ENCODE data around the gene ELOB. TPM values are rescaled to one million over a fixed set of nuclear protein-coding genes. Genes with fewer than 3 reads are reported as not detected.
A peak's percentile ranks its signal among the peaks of the same experiment; 100 is the strongest.

The ELOB gene
- total and polyA plus RNA-seq, 2 donors (not counting 1 experiment from before 2014, with no cell fraction given): 124 to 436 TPM

DNA sequence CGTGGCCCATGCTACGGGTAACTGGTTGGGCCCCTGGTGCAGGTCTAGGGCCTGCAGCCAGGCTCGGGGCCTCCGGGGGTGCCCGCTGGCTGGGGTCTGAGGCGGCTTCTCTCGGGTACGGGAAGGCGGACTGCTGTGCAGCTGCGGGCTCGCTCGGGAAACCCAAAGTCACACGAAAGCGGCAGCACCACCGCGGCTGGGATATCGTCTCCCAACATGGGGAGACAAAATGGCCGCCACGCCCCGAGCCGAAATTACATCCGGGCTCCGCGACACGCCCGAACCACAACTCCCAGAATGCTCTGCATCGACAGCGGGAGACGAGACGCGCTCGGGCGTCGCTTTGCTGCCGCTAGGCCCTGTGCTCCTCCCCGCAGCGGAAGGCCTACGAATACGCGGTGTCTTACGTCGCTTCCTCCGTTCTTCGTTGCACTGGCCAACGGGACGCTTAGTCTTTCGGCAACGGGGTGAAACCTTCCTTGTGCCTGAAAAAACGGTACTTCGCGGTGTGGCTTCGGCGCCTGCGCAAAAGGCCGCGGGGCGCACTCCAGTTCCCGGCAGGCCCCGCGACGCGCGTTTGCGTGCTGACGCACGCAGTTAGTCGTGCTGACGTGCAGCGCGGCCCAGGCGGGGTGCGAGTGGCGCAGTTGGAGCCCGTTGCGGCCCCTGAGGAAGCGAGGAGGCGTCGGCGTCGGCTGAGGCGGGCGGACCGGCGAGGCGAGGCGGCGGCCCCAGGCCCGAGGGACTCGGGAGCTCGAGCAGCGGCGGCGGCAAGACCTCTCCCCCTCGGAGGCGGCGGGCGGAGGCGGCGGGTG lies 24.8 kb downstream of the ELOB start, which contains the start of gene SRRM2:
Gene SRRM2 (plus strand): TSS at position 604 of the 815 bp plus-strand sequence. CDS start 3,727 bp downstream, outside the sequence.
- Histone ChIP-seq H3K36me3 (ENCODE audit: control insufficient read depth, insufficient read depth, low read length) (peaks cover 2% of the 10 kb centered on the region), H3K4me3 (replicated peaks in 1 of 4; ENCODE audit: control extremely low read depth in 1 of 4, insufficient read depth in 1 of 4, low read depth in 3 of 4, low read length in 4 of 4) (peak within 1 kb of the TSS; percentile 80 to 91 (median 86)), H3K27ac (ENCODE audit: insufficient read depth, low read length) (peak within 1 kb of the TSS; percentile 100)

GRCh38 chr16:2751577-2752034 lies 25.5 kb downstream of the ELOB start:
- H2AFZ ChIP-seq (ENCODE audit: low read length): peak overlapping the region; percentile 49
- H3K9ac ChIP-seq (ENCODE audit: insufficient read depth, low read length): peak overlapping the region; percentile 98
- H4K20me1 ChIP-seq (ENCODE audit: control insufficient read depth, extremely low read depth, insufficient read depth, low read length): peaks cover 5% of the 10 kb centered on the region
- no peaks in the 10 kb centered on the region for H3K27me3 ChIP-seq (ENCODE audit: control insufficient read depth, insufficient read depth, low read length)
- no peaks in the 10 kb centered on the region for H3K36me3 ChIP-seq (ENCODE audit: control insufficient read depth, insufficient read depth, low read length)
- TF ChIP-seq EZH2 (IDR thresholded peaks at IDR 0.05; ENCODE audit: low read length, missing control alignments): no peak
- TF ChIP-seq CTCF (conservative IDR thresholded peaks at IDR 0.05 in 1 of 2, IDR thresholded peaks at IDR 0.05 in 1 of 2; ENCODE audit: low read depth in 1 of 2, low read length in 2 of 2): no peak
- peak overlapping the region; percentile 60 for H3K4me2 ChIP-seq (ENCODE audit: extremely low read depth, insufficient read depth, low read length)
- H3K79me2 ChIP-seq (ENCODE audit: control insufficient read depth, insufficient read depth, low read length): peaks cover 37% of the 10 kb centered on the region
- peak in 1 of 2 donors; percentile 20 for DNase-seq (ENCODE audit: low read depth in 2 of 2)
- H3K9me3 ChIP-seq (ENCODE audit: control insufficient read depth, insufficient read depth, low read depth, low read length): no peaks in the 10 kb centered on the region
- H3K4me1 ChIP-seq (ENCODE audit: control insufficient read depth, extremely low read depth, insufficient read depth, low read length): no peaks in the 10 kb centered on the region
- peak overlapping the region; percentile 32 to 91 (median 46) for H3K4me3 ChIP-seq (replicated peaks in 1 of 4; ENCODE audit: control extremely low read depth in 1 of 4, insufficient read depth in 1 of 4, low read depth in 3 of 4, low read length in 4 of 4)
- H3K27ac ChIP-seq (ENCODE audit: insufficient read depth, low read length): peak overlapping the region; percentile 100

More for the DNA sequence above, 24.8 kb downstream of the ELOB start, which contains the start of gene SRRM2:
- Histone ChIP-seq H3K4me1 (ENCODE audit: control insufficient read depth, extremely low read depth, insufficient read depth, low read length) (no peaks in the 10 kb centered on the region), H3K79me2 (ENCODE audit: control insufficient read depth, insufficient read depth, low read length) (peaks cover 43% of the 10 kb centered on the region), H3K27me3 (ENCODE audit: control insufficient read depth, insufficient read depth, low read length) (no peaks in the 10 kb centered on the region), H4K20me1 (ENCODE audit: control insufficient read depth, extremely low read depth, insufficient read depth, low read length) (peaks cover 9% of the 10 kb centered on the region), H3K9me3 (ENCODE audit: control insufficient read depth, insufficient read depth, low read depth, low read length) (no peaks in the 10 kb centered on the region), H3K4me2 (ENCODE audit: extremely low read depth, insufficient read depth, low read length) (peak within 1 kb of the TSS; percentile 94), H3K9ac (ENCODE audit: insufficient read depth, low read length) (peak within 1 kb of the TSS; percentile 98), H2AFZ (ENCODE audit: low read length) (peak within 1 kb of the TSS; percentile 100)
- TF ChIP-seq CTCF (conservative IDR thresholded peaks at IDR 0.05 in 1 of 2, IDR thresholded peaks at IDR 0.05 in 1 of 2; ENCODE audit: low read depth in 1 of 2, low read length in 2 of 2): no peak
- no peak for TF ChIP-seq EZH2 (IDR thresholded peaks at IDR 0.05; ENCODE audit: low read length, missing control alignments)
- DNase-seq (ENCODE audit: low read depth in 2 of 2): peak; percentile 95 to 98

- H3K9me3 ChIP-seq (ENCODE audit: control insufficient read depth, insufficient read depth, low read depth, low read length): no peaks in the 10 kb centered on the region
- H2AFZ ChIP-seq (ENCODE audit: low read length): no peak overlapping the region
- peaks cover 20% of the 10 kb centered on the region for H3K79me2 ChIP-seq (ENCODE audit: control insufficient read depth, insufficient read depth, low read length)
- no peak overlapping the region for H3K9ac ChIP-seq (ENCODE audit: insufficient read depth, low read length)
- H3K27ac ChIP-seq (ENCODE audit: insufficient read depth, low read length): no peak overlapping the region
- H3K4me3 ChIP-seq (replicated peaks in 1 of 4; ENCODE audit: control extremely low read depth in 1 of 4, insufficient read depth in 1 of 4, low read depth in 3 of 4, low read length in 4 of 4): no peak overlapping the region
- no peaks in the 10 kb centered on the region for H3K27me3 ChIP-seq (ENCODE audit: control insufficient read depth, insufficient read depth, low read length)
- no peaks in the 10 kb centered on the region for H3K4me1 ChIP-seq (ENCODE audit: control insufficient read depth, extremely low read depth, insufficient read depth, low read length)
- no peak for DNase-seq (ENCODE audit: low read depth in 2 of 2)
- TF ChIP-seq CTCF (conservative IDR thresholded peaks at IDR 0.05 in 1 of 2, IDR thresholded peaks at IDR 0.05 in 1 of 2; ENCODE audit: low read depth in 1 of 2, low read length in 2 of 2): no peak
- no peak for TF ChIP-seq EZH2 (IDR thresholded peaks at IDR 0.05; ENCODE audit: low read length, missing control alignments)
- no peak overlapping the region for H3K4me2 ChIP-seq (ENCODE audit: extremely low read depth, insufficient read depth, low read length)
- H3K36me3 ChIP-seq (ENCODE audit: control insufficient read depth, insufficient read depth, low read length): no peaks in the 10 kb centered on the region
- peaks cover 5% of the 10 kb centered on the region for H4K20me1 ChIP-seq (ENCODE audit: control insufficient read depth, extremely low read depth, insufficient read depth, low read length)
Observed at GRCh38 chr16:2749936-2750335, 27.1 kb downstream of the ELOB start.

All from fibroblast of lung (primary cell).